Testis (tissue), 3 donors: ENCODE data around the gene GABRB3. TPM values are rescaled to one million over a fixed set of nuclear protein-coding genes. Genes with fewer than 3 reads are reported as not detected.

Experiments
- DNase-seq: peaks from one replicate; pipeline ENCODE4 v3.0.0-alpha.2; 2019
- H3K27ac ChIP-seq, 2 donors: fragments of 200-600 bp; sonication (generic); one replicate each; pipeline ENCODE4 v1.5.1; 2019
- H3K27me3 ChIP-seq: fragments of 200-600 bp; sonication (generic); one replicate; pipeline ENCODE4 v1.5.1; 2019
- H3K36me3 ChIP-seq: fragments of 200-600 bp; sonication (generic); one replicate; pipeline ENCODE4 v1.5.1; 2017; ENCODE audit warnings: low read depth; ENCODE audit errors: missing control alignments
- H3K4me1 ChIP-seq: fragments of 200-600 bp; sonication (generic); one replicate; pipeline ENCODE4 v1.5.1; 2019
- H3K4me3 ChIP-seq, 2 donors: fragments of 200-600 bp; sonication (generic); one replicate each; pipeline ENCODE4 v1.5.1; 2017 to 2019
- H3K9me3 ChIP-seq: fragments of 200-600 bp; sonication (generic); one replicate; pipeline ENCODE4 v1.5.1; 2017
- CTCF ChIP-seq, 3 experiments: fragments of 450-650 bp in 2 of 3; fragments of 200-600 bp in 1 of 3; sonication (generic) in 1 of 3; IDR thresholded peaks; one replicate each; pipeline ENCODE4 v1.5.1; 2016 to 2019; ENCODE audit warnings: antibody characterized with exemption in 3 of 3, mild to moderate bottlenecking in 2 of 3, moderate library complexity in 1 of 3
- POLR2A ChIP-seq: fragments of 450-650 bp; IDR thresholded peaks from one replicate; pipeline ENCODE4 v1.6.1; 2017; ENCODE audit warnings: antibody characterized with exemption, mild to moderate bottlenecking, moderate library complexity
- WGBS, 2 donors: methylation state at CpG; one replicate each; pipeline ENCODE4 v1.1.5; 2018; 5-methylcytosine and 5-hydroxymethylcytosine counted together
- intact Hi-C: fragments of 100-400 bp; cut with DNase I; formaldehyde crosslinking; loops from one replicate; pipeline ENCODE4 v1.15.1; 2023; ENCODE audit warnings: low total_unique reads
- polyA plus RNA-seq: library from polyadenylated mRNA; stranded (reverse); fragments of 350-450 nt; fragmentation: Illumina TruSeq; extraction: RNeasy Lipid Tissue Mini Kit (QIAGEN cat#74804); gene quantifications from one replicate; pipeline ENCODE4 v1.2.3, GENCODE V29; 2014; ENCODE audit warnings: low read depth, low replicate concordance; ENCODE audit not compliant: insufficient read depth
- total RNA-seq, 2 donors: library from RNA; depleted of rRNA; stranded (reverse); fragments of >200 nt; gene quantifications; one replicate each; pipeline ENCODE4 v1.2.3, GENCODE V29; 2016

GABRB3 gene
- total and polyA plus RNA-seq, 3 donors from 2014 or later: 11.8 to 19.6 (median 16.2) TPM

- intact Hi-C loops: no loop called here
- Histone ChIP-seq H3K27me3 (no peaks in the 10 kb centered on the region), H3K27ac (no peak overlapping the region), H3K36me3 (no peaks in the 10 kb centered on the region), H3K4me1 (no peaks in the 10 kb centered on the region), H3K4me3 (no peak overlapping the region), H3K9me3 (no peaks in the 10 kb centered on the region)
- 89 to 90% methylated on average over 6 of the region's 6 CpGs for WGBS, 2 donors
- no peak for TF ChIP-seq CTCF (IDR thresholded peaks at IDR 0.05)
- no peak for TF ChIP-seq POLR2A
- DNase-seq: no peak
These were observed 116.8 kb downstream of the GABRB3 start for GRCh38 chr15:26656080-26656479.

GRCh38 chr15:26651909-26652308 is 121.0 kb downstream of the GABRB3 start:
- WGBS, 2 donors: 77% methylated on average over 1 of the region's 1 CpG
- intact Hi-C loops: no loop called here
- TF ChIP-seq CTCF (IDR thresholded peaks at IDR 0.05) (no peak), POLR2A (no peak)

GRCh38 chr15:26648676-26649075 is 124.2 kb downstream of the GABRB3 start:
- DNase-seq: no peak
- Histone ChIP-seq H3K9me3 (no peaks in the 10 kb centered on the region), H3K4me1 (no peaks in the 10 kb centered on the region), H3K27ac (no peak overlapping the region), H3K27me3 (no peaks in the 10 kb centered on the region), H3K4me3 (no peak overlapping the region), H3K36me3 (no peaks in the 10 kb centered on the region)
- WGBS, 2 donors: 89 to 91% methylated on average over 6 of the region's 6 CpGs
- TF ChIP-seq POLR2A: no peak
- TF ChIP-seq CTCF (IDR thresholded peaks at IDR 0.05): no peak
- intact Hi-C loops: no loop called here

More at GRCh38 chr15:26651909-26652308, 121.0 kb downstream of the GABRB3 start:
- DNase-seq: no peak
- no peaks in the 10 kb centered on the region for H3K9me3 ChIP-seq
- no peak overlapping the region for H3K4me3 ChIP-seq
- H3K27me3 ChIP-seq: no peaks in the 10 kb centered on the region
- H3K27ac ChIP-seq: no peak overlapping the region
- no peaks in the 10 kb centered on the region for H3K36me3 ChIP-seq
- no peaks in the 10 kb centered on the region for H3K4me1 ChIP-seq

DNA sequence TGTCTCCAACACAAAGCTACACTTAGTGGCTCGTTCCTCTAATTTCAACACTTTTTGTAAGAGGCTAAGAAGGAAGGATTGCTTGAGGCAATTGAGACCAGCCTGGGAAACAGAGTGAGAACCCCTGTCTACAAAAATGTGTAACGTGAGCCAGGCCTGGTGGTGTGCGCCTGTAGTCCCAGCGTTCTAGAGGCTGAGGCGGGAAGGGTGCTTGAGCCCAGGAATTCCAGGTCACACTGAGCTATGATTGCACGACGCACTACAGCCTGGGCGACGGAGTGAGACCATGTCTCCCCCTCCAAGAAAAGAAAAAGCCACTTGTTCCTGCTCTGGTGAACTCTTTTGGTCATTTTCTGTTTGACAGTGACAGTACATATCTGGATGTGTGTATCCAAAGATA is 127.9 kb downstream of the GABRB3 start:
- Histone ChIP-seq H3K4me3 (no peak overlapping the region), H3K27me3 (no peaks in the 10 kb centered on the region), H3K4me1 (no peaks in the 10 kb centered on the region), H3K36me3 (no peaks in the 10 kb centered on the region), H3K9me3 (no peaks in the 10 kb centered on the region), H3K27ac (no peak overlapping the region)
- TF ChIP-seq POLR2A (no peak), CTCF (IDR thresholded peaks at IDR 0.05) (no peak)
- intact Hi-C loops: no loop called here
- 90 to 92% methylated on average over 9 of the region's 9 CpGs for WGBS, 2 donors
- no peak for DNase-seq

DNA sequence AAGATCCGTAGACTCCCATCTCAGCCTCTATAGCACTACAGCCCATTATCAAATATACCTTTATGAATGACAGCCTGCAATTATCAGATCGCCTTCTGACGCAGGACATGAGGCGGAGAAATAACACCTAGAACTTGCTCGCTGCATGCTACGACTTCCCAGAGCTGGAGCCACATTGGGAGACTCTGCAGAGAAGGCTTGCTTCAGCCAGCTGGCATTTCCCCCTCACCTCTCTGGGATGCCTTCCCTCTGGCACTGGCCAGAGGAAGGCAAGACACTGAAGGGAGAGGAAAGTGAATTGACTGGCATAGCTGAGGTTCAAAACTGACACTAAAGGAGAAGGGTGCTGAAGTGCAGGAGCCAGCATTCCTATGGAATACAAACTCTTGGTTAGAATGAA is 131.7 kb downstream of the GABRB3 start:
- WGBS, 2 donors: 90 to 93% methylated on average over 6 of the region's 6 CpGs
- no peak for TF ChIP-seq POLR2A
- TF ChIP-seq CTCF (IDR thresholded peaks at IDR 0.05): no peak
- Histone ChIP-seq H3K36me3 (no peaks in the 10 kb centered on the region), H3K27me3 (no peaks in the 10 kb centered on the region), H3K9me3 (no peaks in the 10 kb centered on the region), H3K27ac (no peak overlapping the region), H3K4me3 (no peak overlapping the region), H3K4me1 (no peaks in the 10 kb centered on the region)
- no peak for DNase-seq
- intact Hi-C loops: no loop called here
